SHP77 treated with DMSO at 0.1 percent for 48 hours (cell line): ENCODE measurements around the gene ST14.
"Not testable (repeated sequence)": the region's sequence is repeated elsewhere in the genome, so short reads cannot be mapped to it uniquely, and the experiment has no call there.

ENCODE experiments used
- DNase-seq: peaks from one replicate; lab custom pipeline; 2025; lab: John Stamatoyannopoulos, UW

Gene ST14

DNA sequence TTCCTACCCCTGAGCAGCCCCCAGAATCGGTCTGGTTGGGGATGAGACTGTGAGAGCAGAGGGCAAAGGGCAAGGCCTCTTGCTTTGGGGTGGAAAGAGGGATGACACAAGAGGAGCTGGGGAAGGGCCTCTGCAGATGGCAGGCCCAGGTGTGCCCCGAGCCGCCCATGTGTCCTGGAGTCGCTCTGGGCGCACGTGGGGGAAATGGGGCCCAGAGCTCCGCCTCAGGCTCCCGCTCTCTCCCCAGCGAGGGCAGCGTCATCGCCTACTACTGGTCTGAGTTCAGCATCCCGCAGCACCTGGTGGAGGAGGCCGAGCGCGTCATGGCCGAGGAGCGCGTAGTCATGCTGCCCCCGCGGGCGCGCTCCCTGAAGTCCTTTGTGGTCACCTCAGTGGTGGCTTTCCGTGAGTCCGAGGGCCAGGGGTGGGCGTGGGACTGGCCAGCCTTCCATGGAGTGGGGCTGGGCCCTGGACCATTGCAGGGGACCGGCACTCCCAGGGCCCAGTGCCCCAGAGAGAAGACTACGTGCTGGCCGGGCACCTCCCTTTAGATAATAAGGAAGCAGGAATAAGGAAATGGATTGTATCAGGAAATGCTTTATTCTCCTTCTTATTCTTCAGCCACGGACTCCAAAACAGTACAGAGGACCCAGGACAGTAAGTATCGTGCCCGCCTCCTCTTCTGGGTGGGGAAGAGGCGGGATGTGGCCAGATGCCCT is 30.1 kb downstream of the ST14 start:
- no peak for DNase-seq

DNA sequence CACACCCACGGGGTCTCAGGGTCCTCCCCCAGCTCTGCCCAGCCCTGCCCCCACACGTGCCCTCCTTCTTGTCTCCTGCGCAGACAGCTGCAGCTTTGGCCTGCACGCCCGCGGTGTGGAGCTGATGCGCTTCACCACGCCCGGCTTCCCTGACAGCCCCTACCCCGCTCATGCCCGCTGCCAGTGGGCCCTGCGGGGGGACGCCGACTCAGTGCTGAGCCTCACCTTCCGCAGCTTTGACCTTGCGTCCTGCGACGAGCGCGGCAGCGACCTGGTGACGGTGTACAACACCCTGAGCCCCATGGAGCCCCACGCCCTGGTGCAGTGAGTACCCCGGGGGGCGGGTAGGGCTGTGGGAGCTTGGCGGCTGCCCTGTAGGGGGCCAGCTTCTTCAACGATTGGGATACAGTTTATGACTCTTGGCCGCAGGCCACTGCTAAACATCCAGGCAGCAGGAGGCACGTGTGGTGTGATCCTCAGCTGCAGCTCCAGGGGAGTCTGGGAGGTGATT is 30.8 kb downstream of the ST14 start:
- no peak for DNase-seq

DNA sequence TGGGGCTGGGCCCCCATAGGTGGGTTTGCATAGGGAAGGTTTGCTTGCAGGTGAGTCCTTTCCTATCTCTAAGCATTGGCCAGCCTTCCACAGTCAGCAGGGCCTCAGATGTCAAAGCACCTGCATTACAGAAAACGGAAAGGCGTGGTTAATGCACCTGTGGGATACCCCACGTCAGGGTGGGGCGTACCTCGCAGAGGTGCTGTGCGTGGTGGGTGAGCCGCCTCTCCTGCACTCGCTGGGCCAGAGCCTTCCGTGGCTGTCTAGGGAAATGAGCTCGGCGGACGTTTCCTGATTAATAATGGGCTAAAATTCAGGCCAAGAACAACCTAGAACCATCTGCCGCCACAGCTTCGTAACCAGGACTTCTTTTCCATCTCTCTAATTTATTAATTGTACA is 32.3 kb downstream of the ST14 start:
- no peak for DNase-seq

DNA sequence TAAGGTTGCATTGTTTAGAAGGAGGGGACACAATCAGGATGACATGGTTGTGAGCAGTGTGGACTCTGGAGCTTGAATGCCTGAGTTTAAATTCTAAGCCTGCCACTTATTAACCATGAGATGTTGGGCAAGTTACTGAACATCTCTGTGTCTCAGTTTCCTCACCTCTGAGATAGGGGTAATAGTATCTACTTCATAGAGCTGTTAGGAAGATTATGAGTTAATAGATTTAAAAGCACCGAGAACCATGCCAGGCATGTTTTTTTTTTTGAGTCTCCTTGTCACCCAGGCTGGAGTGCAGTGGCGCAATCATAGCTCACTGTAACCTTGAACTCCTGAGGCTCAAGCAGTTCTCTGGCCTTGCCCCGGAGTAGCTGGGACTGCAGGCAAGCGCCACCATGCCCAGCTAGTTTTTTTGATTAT is 33.3 kb downstream of the ST14 start:
- DNase-seq = no peak

DNA sequence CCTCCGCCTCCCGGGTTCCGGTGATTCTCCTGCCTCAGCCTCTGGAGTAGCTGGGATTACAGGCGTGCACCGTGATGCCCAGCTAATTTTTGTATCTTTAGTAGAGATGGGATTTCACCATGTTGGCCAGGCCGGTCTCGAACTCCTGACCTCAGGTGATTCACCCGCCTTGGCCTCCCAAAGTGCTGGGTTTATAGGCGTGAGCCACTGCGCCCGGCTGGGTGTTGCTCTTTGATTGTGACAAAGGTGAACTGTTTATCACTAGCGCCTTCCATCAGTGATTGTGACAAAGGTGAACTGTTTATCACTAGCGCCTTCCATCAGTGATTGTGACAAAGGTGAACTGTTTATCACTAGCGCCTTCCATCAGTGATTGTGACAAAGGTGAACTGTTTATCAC is 34.0 kb downstream of the ST14 start:
- not testable (repeated sequence) for DNase-seq

DNA sequence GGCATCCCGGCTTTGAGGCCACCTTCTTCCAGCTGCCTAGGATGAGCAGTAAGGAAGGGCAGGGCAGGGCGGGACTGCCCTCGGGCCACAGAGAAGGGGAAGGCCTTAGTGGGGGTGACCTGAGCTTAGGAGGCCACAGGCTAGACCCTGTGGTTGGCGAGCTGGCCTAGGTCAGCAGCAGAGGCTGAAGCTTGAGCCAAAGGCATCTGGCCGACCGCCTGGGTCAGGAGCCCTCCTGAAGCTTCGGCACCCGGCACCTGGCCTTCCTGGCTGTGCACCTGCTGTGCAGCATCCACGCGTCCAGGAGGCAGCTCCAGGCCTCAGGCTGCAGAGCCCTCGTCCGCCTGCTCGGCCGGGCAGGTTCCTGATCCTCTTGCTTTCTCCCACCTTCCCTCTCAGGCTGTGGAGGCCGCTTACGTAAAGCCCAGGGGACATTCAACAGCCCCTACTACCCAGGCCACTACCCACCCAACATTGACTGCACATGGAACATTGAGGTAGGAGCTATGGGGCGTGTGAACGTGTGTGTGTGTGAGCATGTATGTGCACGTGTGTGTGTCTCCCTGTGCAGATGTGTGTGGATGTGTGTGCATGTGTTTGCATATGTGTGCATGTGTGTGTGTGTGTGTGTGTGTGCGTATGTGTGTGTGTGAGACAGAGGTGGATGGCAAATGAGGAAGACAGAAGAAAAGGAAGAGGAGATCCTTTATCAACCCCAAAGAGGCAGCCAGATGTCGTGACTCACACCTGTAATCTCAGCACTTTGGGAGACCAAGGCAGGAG is 34.9 kb downstream of the ST14 start:
- DNase-seq = no peak

DNA sequence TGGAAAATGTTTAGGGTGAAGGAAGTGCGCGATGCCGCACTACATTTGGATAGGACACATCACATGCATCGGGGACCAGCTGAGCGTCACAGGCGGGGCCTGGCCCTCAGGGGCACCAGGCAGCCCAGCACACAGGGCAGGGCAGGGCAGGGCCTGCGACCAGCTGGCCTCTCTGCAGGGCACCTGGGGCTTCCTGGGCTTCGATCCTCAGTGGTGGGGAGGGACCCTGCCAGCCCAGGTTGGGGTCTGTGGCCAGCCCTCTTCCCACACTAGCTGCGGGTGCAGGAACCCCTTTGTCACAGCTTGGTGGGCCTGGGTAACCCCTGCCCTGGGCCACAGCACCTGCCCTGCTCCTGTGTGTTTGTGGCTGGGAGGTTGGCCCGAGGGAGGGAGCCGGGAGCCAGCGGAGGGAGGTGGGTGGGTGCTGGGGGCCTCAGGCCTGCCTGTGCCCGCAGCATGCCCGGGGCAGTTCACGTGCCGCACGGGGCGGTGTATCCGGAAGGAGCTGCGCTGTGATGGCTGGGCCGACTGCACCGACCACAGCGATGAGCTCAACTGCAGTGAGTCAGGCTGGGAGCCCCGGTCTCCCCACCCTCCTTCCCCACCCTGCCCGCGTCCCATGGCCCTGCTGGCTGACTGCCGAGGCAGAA is 37.9 kb downstream of the ST14 start:
- DNase-seq = no peak

DNA sequence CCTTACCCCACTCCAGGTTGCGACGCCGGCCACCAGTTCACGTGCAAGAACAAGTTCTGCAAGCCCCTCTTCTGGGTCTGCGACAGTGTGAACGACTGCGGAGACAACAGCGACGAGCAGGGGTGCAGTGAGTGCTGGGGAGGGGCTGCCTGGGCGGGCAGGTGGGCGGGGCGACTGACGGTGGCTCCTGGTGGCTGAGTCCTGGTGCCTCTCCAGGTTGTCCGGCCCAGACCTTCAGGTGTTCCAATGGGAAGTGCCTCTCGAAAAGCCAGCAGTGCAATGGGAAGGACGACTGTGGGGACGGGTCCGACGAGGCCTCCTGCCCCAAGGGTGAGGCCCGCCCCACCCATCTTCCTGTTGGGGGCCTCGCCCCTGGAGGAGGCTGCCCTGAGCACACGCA is 38.7 kb downstream of the ST14 start:
- no peak for DNase-seq

DNA sequence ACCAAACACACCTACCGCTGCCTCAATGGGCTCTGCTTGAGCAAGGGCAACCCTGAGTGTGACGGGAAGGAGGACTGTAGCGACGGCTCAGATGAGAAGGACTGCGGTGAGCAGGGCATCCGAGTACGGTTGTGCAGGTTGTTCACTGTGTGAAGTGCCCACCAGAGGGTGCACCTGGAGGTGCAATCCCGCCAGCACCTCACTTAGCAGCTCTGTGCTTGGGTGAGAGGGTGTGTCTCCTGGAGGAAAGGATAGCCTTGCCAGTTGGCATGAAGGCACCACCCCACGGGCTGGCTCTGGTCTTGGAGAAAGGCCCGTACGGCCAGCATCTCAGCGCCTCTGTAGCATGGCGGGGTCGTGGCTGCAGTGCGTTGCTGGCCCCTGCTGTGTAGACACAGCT is 39.4 kb downstream of the ST14 start:
- no peak for DNase-seq

DNA sequence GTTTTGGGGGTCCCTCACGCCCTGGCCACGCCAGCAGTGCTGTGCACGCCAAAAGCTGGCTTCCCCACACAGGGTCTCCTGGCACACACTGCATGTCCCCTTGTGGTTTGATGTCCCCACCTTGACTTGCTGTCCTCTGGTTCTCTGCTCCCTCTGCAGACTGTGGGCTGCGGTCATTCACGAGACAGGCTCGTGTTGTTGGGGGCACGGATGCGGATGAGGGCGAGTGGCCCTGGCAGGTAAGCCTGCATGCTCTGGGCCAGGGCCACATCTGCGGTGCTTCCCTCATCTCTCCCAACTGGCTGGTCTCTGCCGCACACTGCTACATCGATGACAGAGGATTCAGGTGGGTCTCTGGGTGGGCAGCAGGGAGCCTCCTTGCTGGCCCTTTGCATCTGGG is 40.2 kb downstream of the ST14 start:
- no peak for DNase-seq

DNA sequence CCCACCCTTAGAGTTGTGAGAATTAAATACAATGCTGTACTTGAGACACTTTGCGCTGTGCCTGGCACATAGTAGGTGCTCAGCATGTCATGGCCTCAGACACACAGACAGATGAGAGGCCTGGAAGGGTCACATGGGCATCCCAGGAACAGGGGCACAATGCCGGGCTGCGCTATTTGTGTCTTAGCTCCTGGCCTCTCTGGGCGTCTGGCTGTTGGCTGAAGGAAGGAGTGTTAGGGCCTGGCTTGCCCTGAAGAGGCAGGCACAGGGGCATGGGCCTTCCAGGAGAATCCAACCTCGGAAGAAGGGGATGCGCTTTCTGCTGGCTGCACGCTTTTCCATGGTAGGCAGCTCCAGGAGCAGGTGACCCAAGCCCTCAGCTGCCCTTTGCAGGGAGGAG is 41.4 kb downstream of the ST14 start:
- DNase-seq = no peak

DNA sequence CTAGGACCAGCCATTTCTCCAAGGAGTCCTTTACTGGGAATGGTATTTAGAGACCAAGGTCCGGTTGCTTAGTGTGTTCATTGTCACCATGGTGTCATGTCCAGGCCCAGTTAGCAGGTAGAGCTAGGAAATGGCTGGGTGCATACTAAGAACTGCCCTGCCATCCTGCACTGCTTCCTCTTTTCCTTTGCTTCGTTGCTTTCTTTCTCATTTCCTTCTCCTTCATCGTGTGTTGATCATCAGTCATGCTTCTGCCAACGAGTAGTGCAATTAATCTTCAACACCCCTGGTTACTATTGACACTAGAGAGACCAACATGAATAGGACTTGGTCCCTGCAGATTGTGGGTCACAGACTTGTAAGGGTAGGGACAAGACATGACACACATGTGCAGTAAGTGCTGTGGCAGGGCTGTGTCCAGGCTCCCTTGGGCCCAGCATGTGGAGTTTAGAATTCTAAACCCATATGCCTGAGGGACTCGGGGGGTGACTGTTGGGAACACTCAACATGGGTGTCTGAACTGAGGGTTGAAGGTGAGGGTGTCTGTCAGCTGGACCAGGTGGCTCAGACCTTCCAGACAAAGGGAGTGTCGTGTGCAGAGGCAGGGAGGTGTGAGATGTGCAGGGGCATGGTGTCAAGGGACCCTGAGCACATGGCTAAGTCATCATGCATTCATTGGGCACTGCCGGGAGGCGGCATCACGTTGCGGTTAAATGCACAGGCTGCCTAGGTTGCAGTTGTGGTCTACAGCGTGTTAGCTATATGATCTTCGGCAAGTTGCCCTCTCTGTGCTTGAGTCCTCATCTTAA is 42.6 kb downstream of the ST14 start:
- no peak for DNase-seq

DNA sequence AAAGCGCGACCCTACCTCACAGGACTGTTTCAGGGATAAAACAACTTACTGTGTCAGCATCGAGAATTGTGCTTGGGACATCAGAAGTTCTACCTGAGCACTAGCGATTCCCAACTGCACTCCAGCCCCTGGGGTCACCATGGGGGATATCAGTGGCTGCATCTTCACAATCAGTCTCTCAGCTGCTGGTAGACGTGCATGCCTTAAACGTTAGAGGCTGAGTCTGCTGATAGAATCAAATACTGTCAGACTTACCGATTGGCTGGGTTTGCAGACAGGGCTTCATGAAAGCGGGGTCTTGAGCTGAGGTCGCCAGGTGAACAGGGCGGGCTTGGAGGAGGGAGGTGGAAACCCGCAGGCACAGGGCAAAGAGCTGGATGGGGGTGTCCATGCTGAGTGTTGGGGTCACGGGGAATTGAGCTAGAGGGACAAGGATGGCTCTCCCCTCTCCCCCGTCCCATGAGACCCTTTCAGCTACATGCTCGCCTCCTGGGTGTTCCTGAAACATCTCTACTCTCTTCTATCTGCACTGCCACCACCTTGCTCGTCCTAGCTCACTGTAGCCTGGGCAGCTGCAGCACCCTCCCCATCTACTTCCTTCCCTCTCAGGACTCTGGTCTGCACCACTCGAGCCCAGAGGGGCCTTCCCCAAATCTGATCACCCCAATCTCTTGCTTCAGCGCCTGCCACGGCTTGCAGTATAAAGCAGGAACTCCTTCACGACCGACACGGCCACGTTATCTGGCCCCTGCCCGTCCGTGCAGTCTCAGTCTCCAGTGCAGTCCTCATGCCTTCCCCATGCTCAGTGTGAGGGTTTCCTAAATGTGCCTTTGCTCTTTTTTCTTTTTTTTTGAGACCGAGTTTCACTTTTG is 43.5 kb downstream of the ST14 start:
- DNase-seq = no peak

DNA sequence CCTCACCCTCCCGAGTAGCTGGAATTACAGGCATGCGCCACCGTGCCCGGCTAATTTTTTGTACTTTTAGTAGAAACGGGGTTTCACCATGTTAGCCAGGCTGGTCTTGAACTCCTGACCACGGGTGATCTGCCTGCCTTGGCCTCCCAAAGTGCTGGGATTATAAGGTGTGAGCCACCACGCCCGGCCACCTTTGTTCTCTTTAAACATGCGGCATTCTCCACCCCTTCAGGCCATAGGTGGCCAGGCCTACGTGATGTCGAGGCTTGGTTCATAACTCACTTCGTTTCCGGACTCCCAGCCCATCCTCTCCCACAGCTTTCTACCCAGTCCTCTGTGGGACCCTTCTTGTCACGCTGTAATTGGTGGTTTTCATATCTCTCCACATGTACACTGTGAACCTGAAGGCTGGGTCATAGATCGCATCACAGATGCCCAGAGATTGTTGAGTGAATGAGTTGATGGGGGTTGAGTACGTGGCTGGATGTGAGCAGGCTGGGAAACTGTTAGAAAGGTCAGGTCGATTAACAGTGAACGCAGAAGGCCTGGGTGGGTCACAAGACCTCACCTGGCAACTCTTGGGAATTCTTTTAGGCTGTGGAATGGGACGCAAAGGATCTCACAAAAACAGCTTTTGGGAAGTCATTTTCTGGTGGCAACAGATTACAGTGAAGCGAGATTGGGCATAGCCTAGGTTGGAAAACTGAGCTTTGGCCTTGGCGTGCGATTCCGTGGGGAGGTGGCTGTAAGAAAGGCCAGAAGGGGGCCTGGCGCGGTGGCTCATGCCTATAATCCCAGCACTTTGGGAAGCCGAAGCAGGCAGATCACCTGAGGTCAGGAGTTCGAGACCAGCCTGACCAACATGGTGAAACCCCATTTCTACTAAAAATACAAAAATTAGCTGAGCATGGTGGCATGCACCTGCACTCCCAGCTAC is 44.5 kb downstream of the ST14 start:
- no peak for DNase-seq

DNA sequence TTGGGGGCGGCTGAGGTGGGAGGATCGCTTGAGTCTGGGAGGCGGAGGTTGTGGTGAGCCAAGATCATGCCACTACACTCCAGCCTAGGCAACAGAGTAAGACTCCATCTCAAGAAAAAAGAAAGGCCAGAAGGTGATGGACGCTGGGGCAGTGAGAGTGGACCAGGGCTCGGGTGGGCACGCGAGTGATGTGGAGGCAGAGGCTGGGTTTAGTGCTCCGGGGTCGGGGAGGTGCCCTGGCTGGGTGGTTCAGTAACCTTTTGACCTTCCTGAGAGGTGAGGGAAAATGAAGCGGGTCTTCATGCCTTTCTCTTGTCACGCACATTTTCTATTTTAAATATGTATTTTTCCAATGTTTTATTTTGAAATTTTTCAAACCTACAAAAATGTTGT is 45.1 kb downstream of the ST14 start:
- no peak for DNase-seq

DNA sequence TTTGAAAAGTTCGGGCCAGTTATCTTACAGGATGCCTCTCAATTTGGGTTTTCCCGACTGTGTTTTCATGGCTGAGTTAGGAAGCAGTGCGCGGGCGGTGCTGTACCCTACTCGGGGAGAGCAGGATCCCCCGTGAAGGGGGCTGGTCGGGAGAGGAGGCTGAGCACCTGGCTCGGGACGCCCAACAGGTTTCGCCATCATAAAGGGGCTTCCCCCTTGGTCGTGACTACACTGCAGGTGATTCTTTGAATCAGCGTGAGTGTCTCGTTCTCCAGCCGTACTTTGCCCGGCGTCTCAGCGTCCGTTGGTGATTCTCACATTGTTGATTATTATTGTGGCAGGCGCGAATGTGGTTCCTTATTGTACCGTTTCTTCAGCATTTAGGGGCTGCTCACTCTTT is 46.6 kb downstream of the ST14 start:
- no peak for DNase-seq

DNA sequence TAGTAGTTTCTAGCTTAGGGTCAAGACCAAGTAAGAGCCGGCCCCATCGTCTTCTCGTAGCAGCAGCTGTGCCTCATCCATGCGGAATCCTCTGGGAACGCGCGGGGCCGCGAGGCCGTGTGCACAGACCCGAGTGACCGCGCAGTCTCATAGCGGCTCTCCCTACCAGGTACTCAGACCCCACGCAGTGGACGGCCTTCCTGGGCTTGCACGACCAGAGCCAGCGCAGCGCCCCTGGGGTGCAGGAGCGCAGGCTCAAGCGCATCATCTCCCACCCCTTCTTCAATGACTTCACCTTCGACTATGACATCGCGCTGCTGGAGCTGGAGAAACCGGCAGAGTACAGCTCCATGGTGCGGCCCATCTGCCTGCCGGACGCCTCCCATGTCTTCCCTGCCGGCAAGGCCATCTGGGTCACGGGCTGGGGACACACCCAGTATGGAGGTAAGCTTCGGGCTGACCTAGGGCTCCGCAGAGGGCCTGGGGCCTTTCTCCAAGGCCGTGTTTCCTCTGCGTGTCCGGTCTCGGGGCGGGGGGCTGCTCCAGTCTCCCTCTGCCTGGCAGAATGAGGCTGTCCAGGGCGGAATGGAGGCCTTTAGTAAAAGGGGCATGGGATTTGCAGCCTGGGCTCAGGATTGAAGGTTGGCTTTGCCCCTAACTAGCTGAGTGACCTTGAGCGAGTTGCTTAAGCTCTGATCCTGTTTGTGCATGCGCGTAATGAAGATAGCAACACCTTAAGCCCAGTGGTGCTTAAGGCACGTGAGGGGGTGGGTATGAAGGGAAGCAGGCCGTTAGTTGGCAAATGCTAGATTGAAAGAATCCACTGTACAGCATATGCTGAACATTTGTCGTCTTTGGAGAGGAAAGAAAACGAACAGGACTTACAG is 48.9 kb downstream of the ST14 start:
- DNase-seq = no peak

DNA sequence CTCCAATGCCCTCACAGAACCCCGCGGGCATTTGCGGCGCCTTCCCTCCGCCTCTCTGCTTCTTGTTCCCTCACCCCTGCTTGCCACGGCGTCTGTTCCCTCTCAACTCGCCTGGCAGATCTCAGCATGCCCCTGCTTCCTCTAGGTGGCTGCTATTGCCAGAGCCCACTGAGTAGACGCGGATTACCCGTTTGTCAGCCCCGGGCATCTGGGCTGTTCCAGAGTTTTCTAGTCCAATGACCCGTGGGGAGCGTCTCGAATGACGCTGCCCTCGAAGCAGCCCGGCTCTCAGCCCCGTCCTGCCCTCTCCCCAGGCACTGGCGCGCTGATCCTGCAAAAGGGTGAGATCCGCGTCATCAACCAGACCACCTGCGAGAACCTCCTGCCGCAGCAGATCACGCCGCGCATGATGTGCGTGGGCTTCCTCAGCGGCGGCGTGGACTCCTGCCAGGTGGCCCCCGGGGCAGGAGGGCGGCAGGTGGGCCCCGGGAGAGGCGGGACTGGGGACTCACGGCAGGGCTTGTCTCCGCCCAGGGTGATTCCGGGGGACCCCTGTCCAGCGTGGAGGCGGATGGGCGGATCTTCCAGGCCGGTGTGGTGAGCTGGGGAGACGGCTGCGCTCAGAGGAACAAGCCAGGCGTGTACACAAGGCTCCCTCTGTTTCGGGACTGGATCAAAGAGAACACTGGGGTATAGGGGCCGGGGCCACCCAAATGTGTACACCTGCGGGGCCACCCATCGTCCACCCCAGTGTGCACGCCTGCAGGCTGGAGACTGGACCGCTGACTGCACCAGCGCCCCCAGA is 49.7 kb downstream of the ST14 start:
- DNase-seq = no peak
